GM04504 (cell line): Measurements from ENCODE around the gene FCGR2B.
A peak's percentile ranks its signal among the peaks of the same experiment; 100 is the strongest.
"Not testable (repeated sequence)": the region's sequence is repeated elsewhere in the genome, so short reads cannot be mapped to it uniquely, and the experiment has no call there.

ENCODE experiments used
- DNase-seq: peaks from one replicate; pipeline ENCODE4 v3.0.0-alpha.2; 2012; ENCODE audit warnings: low read depth

The FCGR2B gene

DNA sequence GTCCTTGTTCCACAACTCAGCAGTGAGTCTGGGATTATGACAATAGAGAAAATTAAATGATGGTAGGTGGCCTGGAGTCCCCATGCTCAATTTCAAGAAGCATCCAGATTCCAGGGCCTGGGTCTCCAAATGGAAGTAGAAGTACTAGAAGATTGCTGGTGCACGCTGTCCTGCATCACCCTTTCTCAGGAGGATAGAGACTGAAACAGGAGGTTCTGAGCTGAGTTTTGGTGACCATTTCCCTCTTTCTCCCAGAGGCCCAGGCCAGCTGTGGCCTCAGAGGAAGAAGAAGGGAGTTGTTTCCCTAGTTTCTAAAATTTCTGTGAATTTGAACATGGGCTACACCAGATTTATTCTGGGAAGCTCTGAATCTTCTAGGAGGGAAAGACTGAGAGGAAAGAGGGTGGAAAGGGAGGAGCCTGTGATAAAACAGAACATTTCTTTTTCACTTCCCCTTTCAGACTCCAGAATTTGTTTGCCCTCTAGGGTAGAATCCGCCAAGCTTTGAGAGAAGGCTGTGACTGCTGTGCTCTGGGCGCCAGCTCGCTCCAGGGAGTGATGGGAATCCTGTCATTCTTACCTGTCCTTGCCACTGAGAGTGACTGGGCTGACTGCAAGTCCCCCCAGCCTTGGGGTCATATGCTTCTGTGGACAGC is at the start of gene FCGR2B:
TSS of gene FCGR2B (plus strand) at position 460 of the 656 bp plus-strand sequence. CDS start at position 559, 99 bp downstream.
- not testable (repeated sequence) for DNase-seq

DNA sequence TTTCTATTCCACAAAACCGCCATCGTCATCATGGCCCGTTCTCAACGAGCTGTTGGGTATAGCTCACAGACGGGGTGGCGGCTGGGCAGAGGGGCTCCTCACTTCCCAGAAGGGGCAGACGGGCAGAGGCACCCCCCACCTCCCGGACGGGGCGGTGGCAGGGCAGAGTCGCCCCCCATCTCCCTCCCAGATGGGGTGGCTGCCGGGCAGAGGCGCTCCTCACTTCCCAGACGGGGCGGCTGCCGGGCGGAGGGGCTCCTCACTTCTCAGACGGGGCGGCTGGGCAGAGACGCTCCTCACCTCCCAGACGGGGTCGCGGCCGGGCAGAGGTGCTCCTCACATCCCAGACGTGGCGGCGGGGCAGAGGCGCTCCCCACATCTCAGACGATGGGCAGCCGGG is 46.5 kb upstream of the FCGR2B start:
- DNase-seq: not testable (repeated sequence)

- DNase-seq: not testable (repeated sequence)
Observed at GRCh38 chr1:161618517-161618916, 44.4 kb upstream of the FCGR2B start.

DNA sequence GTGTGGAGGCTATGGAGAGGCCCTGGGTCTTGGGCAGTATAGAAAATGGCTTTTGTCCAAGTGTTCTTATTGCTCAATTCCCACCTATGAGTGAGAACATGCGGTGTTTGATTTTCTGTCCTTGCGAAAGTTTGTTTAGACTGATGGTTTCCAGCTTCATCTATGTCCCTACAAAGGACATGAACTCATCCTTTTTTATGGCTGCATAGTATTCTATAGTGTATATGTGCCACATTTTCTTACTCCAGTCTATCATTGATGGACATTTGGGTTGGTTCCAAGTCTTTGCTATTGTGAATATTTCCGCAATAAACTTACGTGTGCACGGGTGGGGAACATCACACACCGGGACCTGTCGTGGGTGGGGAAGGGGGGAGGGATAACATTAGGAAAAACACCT is 42.5 kb upstream of the FCGR2B start:
- DNase-seq: not testable (repeated sequence)

- DNase-seq: peak; percentile 48
Observed at GRCh38 chr1:161621181-161622000, 41.6 kb upstream of the FCGR2B start.

- DNase-seq: not testable (repeated sequence)
Observed at GRCh38 chr1:161622054-161622453, 40.9 kb upstream of the FCGR2B start.

DNA sequence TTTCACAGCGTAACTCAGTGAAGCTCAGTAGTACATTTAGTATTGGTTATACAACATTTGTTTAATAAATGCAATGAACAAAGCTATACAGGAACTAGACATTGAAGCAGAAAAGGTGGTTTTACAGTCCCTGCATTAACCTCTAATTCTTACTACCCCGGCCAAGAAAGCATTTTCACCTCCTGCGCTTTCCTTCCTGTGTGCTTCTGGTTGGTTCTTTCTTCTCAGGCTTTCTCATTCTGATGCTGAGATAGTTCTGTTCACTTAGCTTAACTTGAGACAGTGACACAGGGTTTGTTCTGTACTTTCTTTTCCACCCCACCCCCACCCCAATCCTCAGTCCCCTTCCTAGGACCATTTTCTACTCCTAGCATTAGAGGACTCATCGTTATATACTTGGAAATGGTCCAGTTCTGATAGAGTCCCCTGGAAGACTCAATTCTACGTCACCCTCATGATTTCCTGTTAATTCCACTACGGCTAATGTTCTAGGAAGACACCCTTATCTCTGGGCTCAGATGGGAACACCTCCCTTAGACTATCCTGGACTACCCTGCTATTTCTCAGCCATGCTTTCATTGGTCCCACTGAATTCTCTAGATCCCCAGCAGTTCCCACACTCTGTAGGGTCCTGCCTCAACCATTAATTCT is 39.4 kb upstream of the FCGR2B start:
- DNase-seq: not testable (repeated sequence)

DNA sequence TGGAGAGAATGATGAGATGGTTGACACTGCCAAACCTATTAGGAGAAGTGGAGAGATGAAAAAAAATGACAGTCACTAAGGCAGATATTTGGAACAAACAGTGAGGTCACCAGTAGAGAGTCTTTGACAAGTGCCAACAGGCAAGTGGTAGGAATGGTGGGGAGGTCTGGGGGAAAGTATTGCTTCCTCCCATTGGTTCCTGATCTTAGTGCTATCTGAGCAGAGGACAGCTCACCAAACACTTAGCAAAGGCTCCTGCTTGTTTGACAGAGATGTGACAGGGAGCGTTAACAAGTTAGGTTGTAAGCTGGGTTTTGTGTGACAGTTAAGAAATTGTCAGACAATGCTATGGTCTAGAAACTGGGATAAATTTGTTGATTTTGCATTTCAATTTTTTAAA is 38.3 kb upstream of the FCGR2B start:
- not testable (repeated sequence) for DNase-seq

DNA sequence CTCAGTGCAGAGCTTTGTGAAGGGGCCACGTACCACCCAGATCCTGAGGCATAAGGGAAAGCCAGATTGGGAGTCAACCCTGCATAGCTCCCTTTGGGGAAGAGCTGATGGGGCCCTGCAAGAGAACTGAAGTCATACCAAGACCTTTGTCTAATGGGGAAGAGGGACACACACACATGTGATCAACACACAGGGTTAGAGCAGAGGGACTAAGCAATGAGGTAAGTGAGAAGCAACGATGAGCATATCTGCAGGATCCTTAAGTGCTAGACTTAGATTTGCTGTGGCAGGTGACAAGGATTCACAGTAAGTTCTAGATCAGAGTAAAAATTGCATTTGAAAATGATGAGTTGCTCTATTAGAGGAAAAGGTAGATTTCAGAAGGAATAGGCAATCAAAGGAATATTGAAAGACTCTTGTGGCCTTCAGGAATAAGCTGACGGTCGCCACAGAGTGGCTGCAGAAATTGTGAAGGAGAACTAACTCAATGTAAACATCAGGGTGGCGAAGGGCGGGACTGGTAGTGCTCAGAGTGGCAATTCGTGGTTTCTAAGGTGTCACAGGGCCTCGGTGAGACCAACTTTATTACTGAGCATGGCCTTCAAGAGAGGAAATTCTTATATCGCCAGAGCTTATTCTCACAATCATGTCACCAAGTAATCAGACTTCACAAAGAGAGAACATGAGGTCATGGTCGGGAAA is 36.3 kb upstream of the FCGR2B start:
- DNase-seq: not testable (repeated sequence)

GRCh38 chr1:161630128-161630742 is 32.7 kb upstream of the FCGR2B start:
- not testable (repeated sequence) for DNase-seq

DNA sequence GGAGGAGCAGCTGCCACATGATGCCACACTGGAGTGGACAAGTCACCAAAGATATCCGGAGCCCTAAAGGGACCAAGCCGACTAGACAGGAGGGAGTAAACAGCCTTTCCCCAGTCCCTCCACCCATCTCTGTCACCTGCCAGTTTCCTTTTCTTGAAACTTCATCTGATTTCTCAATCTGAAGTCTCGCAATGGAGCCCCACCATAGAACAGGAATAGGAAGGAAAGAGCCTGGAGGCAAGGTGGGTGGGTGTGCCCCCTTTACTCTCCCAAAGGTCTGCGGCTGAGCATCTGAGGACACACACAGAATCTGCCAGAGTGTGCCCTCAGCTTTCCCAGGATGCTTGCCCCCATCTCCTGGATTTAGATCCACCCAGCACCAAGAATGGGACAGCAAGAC is 31.9 kb upstream of the FCGR2B start, which contains the start of gene FCGR3B:
TSS of gene FCGR3B (minus strand) at position 101 of the 400 bp plus-strand sequence. CDS start at position 19, 82 bp downstream.
- no peak for DNase-seq

GRCh38 chr1:161634993-161635392 is 27.9 kb upstream of the FCGR2B start:
- DNase-seq: not testable (repeated sequence)

- DNase-seq: not testable (repeated sequence)
Observed at GRCh38 chr1:161636189-161636782, 26.7 kb upstream of the FCGR2B start.

DNA sequence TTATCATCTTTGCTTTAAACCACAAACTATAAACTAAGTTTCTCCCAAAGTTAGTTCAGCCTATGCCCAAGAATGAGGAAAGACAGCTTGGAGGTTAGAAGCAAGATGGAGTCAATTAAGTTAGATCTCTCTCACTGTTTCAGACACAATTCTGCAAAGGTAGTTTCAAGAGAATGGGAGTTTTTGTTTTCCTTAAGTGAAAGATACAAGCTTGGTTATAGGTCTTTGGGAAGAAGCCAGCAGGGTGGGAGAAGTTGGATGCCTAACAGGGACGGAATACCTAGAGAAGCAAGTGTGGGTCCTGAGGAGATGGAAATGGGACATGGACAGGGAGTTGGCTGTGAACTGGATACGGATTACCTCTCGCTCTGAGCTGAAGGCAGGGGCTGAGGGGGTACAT is 26.0 kb upstream of the FCGR2B start:
- DNase-seq: not testable (repeated sequence)

DNA sequence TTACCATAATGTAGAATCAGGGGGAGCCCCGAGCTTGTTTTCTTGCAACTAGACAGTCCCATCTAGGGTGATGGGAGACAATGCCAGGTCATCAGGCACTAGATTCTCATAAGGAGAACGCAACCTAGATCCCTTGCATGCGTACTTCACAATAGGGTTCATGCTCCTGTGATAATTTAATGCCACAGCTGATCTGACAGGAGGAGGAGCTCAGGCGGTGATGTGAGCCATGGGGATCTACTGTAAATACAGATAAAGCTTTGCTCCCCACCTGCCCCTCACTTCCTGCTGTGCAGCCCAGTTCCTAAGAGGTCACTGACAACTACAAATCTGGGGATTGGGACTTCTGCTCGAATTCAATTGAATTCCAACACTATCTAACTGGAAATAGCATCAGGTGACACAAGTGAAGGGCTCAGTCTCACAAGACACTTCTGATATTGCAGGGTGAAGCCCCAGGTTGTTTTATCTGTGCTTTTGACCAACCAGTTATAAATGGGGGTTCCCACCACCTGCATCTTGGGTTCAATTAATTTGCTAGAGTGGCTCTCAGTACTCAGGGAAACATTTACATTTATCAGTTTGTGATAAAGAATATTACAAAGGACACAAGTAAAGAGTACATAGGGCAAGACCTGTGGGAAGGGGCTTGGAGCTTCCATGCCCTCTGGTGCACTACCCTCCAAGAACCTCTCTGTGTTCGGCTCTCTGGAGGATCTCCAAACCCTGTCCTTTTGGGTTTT is 24.5 kb upstream of the FCGR2B start:
- not testable (repeated sequence) for DNase-seq

- not testable (repeated sequence) for DNase-seq
Observed at GRCh38 chr1:161639203-161639602, 23.7 kb upstream of the FCGR2B start.

DNA sequence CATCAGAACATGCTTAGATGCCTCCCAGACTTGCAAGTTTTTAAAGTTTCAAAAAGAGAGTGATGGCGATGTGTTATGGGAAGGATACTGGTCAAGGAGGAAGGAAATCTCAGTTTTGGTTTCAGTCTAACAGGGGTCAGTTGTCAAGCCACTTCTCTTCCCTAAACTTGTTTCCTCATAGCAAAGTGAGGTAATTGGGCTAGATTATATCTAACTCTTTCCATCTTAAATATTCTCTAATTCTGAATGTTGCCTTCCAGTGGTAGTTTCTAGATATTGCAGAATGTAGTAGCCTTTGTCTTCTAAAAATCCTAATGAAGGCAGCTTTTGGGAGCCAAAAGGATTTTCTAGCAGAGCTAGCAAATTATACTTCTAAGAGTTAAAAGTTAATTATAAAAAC is 20.2 kb upstream of the FCGR2B start:
- not testable (repeated sequence) for DNase-seq

DNA sequence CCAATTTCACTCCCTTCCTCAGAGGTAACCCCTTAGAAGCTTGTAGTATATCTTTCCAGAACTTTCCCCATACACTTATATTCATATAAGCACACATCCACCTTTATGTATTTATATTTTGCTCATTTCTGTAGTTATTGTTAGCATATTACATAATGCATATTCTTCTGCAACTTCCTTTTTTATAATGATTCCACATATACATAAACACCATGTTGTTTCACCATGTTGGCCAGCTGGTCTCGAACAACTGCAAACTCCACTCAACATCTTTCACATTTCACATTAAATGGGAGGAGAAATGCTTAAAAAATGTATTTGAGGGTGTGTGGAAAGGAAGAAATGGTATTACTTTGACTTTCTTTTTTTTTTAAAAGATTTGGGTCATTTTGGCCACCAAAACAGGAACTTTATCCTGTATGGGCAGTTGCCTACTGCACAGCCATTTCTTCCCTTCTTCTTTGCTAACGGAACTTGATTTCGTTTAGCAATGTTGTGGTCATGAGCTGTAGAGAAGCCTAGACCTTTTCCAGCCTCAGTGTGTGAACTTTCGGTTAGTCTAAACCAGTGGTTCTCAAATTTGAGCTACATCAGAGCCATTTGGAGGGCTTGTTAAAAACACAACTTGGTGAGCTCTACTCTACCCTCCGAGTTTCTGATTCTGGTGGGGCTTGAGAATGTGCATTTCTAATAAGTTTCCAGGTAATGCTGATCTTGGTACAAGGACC is 19.3 kb upstream of the FCGR2B start:
- not testable (repeated sequence) for DNase-seq

DNA sequence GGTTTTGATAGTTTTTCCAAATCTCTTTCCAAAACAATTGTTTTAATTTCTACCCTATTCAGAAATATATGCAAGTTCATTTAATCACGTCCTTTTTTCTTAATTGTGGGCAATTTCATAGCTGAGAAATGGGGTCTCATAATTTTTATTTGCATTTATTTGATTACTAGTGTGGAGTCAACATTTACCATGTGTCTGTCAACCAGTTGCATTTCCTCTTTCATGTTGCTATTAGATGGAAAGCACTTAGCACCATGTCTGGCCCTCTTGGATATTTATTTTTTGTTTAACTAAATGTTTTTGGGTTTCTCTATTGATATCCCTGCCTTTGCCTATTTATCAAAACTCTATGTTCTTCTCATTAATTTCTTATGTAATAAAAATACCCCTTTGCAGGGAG is 18.1 kb upstream of the FCGR2B start:
- DNase-seq: not testable (repeated sequence)
